ENCODE data around the gene C3orf22.

The C3orf22 gene

DNA sequence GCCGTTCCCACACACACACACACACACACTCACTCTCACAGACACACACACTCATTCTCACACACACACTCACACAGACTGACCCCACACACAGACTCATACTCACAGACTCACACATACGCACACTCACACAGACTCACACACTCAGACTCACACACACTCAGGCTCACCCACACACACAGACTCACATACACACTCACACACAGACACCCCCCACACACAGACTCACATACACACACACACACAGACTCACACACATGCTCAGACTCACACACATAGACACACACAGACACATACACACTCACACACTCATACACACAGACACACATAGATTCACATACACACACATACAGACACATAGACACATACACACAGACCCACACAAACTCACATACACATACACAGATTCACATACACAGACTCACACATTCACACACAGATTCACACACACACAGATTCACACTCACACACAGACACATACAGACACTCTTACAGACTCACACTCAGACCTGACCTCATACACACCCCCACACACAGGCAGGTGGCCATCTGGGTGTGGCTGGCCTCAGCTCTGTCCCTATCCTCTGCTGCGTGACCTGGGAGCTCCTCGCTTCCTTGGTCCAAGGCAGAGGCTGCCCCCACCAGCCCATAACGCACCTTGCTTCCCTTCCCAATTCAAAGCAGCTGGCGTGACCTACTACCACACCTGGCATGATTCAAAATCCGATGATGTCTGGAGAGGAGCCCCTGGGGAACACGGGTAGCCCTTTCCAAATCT lies 1.9 kb downstream of the C3orf22 start:
- DNase-seq: no peak

DNA sequence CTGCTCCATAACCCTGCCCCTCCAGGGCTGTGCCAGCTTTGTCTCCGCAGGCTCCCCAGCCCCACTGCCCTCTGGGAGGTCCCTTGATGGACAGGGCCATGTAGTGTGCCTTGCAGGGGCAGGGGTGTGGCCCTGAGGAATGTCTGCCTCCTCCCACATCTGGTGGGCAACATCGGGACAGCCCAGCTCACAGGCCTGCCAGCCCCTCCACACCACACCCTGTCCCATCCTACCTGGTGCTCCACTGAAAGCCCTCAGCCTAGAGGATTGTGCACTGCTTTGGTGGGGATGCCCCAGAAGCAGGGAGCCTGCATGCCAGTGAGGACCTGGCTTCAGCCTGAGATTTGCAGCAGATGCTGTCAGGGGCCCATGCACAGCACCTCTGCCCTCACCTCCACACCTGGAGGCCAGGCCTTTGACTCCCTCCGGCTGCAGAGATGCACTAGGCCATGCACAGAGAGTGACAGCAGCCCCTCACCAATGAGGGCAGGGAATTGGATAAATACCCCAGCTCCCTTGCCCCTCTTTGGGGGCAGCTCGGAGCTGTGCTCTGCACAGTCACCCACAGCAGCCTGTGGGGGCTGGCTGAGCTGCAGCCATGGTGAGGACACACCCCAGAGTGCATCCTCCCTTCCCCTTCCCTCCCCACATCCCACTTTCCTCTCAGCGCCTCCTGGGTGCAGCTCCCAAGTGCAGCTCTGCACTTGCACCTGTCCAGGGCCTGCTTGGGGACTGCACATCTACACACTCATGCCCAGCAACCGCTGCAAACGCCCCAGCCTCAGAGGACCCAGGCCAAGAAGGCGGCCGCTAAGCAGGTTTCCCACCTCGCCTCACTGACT lies 2.7 kb downstream of the C3orf22 start:
- DNase-seq: no peak

DNA sequence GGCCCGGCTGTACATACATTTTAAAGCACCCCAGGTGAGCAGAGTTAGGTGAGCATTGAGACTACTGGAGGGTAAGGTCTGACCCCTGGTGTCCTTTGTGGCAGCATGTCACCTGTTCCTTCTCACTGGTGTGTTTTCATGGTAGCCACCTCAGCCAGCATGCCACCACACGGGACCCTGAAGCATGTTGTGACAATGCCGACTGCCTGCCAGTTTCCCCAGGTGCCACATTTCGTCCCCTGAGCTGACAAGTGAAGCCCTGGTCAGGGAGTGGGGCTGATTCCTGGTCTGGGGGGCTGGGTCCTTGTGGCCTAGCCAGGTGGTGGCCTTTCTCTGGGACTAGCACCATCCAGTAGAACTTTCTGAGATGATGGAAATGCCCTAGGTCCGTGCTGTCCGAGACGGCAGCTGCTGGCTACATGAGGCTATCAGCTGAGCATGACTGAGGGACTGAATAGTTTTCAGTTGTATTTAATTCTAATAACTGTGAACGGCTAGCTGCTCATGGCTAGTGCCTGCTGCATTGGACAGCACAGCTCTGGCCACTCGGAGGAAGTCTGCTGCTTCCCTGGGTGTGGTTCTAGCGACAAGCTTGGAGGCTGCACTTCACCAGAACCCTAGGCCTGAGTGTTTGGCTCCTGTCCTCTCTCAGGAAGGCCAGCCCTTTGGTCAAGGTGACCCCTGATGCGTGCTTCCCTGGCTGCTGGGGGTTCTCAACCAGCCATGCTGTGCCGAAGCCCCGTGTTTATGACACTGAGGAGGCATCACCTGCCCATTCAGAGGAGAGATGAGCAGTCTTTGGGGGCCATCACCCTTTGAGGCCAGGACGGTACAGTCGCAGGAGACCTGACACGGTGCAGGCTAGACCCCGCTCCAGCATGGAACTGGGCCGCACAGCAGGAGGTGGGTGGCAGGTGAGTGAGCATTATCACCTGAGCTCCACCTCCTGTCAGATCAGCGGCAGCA lies 3.9 kb downstream of the C3orf22 start:
- no peak for DNase-seq

DNA sequence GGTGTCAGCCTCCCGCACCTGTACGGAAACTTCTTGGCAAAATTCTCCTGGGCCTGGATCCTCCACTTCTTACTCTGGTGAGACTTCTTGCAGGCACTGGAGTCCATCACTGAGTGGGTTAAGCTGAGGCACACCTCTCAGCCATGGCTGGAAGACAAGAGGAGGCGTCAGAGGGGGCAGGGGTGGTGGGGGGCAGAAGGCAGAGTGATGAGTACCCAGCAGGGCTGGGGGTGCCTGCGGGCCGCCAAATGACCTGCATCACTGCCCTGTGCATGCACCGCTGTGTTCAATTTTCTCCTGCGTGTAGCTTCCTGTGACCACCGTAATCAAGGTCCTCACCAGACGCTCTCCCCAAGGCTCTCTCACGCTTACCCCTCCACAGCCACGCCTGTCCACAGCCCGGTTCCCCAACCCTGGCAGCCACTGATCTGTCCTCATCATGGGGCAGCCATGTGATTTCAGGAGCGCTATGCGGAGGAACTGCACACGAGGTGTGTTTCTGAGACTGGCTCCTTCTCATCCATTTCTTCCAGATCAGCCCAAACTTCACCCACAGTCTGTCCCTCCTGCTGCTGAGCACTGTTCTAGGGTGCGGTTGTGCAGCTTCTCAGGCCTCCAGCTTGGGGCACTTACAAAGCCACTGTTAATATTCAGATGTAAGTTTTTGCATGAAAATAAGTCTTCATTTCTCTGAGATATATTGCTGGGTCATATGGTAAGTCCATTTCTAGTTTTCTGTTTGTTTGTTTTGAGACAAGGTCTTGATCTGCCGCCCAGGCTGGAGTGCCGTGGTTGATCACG lies 5.2 kb downstream of the C3orf22 start:
- no peak for DNase-seq

DNA sequence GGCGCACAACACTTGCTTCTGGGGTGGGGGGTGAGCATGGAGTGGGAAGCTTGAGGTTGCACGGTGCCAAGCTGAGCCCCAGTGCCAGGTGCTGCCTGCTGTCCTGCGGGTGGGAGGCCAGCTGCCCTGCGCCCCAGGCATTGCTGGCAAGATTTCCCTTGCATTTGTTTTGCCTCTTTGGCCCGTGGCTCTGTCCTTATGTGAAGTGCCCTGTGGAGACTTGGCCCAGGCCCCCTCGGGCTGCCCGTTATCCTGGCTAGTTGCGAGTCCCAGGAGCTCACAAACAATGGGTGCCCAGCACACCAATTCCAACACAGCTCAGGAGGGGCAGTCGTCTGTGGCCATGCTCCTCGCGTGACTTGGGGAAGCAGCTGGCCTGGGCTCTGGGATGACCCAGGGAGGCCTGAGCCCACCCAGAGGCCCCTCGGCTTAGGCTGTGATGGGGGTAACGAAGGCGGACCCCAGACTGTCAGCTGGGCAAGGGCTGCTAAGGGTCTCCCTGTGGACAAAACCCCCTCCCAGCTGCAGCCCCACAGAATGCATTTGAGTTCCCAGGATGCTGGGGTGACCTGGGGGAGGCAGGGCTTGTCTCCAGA lies 5.9 kb downstream of the C3orf22 start:
- no peak for DNase-seq

DNA sequence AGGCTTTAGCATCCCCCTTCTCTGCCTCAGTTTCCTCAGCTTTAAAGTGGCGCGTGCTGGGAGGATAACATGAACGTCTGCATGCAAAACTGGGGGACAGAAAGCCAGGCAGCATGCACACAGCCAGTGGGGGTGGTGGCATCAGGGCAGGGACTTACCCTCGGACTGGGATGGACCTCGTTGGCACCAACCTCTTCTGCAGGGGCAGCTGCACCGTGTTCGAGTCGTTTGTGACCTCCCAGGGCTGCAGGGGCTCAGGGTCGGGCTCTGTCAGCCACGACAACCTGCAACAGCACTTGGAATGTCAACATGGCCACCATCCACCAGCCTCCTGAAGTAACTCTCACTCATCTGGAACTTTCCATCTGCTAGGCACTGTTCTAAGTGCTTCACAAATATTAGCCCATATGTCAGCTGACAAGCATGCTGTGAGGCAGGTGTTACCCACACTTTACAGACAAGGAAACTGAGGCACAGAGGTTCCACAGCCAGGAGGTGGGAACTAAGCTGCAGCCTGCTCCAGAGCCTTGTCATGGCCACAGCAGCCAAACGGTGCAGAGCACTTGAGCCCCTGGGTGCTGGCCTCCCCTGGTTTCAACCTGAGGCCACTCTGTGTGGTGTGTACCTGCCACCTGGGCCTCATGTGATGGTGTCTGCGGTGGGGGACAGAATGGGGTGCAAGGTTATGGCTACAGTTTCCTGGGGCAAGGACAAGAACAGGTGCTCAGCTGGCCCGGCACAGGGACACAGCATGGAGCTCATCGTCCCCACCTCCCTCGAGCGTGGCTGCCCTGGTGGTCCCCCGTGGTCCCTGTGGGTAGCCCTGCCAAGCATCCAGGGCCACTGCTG lies 6.7 kb downstream of the C3orf22 start:
- DNase-seq: no peak

DNA sequence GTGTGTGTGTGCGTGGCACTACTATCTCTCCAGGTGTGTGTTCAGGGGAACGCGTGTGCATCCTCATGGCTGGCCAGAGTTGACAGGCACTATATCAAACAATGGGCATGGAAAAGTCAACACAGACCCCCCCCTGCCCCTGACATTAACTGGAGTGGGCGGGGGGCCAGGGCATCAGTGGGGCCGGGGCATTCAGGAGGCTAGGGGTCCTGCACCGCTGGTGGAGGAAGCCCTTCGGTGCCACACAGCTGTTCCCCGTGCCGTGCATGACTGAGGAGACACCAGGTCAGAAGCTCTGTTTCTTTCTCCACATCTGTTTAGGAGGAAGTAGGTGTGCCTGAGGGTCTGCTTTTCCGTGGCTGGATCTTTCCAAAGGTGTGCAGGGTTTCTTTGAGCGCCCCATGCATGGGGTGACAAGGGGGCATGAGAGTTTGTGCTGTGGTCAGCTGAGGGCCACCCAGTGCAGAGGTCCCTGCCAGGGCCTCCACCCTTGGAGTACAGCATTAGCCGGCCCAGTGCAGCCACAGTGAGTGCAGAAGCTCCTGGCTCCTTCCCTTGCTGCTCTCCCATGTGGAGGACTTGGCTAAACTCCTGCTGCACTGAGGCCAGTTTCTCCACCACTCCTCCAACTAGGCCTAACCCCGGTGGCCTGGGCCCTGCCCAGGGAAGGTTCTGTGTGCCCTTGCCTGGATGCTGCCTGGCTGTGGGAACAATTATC lies 7.5 kb downstream of the C3orf22 start:
- DNase-seq: no peak

DNA sequence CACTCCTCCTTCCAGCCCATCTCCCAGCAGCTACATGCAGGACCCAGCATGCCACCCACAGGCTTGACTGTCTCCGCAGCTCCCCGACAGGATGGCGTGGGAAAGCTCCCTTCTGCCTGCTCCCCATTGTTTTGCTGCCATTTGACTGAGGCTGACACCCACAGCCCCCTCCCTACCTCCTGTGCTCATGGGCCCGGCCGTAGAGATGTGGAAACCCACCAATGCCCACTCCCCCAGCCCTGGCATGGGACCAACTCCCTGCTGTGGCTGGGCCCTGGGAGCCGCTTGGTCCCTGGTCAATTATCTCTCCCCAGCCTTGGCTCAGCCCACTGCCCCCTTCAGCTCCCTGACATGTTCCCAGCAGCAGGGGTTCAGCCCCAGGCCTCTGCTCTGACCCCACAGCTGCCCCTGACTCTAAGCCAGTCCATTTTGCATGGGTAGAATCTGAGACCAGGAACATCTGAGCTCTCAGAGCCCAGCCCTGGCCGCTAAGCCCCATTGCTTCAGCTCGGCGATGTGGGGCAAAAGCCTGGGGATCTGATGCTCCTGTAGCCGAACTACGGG lies 8.2 kb downstream of the C3orf22 start:
- no peak for DNase-seq

DNA sequence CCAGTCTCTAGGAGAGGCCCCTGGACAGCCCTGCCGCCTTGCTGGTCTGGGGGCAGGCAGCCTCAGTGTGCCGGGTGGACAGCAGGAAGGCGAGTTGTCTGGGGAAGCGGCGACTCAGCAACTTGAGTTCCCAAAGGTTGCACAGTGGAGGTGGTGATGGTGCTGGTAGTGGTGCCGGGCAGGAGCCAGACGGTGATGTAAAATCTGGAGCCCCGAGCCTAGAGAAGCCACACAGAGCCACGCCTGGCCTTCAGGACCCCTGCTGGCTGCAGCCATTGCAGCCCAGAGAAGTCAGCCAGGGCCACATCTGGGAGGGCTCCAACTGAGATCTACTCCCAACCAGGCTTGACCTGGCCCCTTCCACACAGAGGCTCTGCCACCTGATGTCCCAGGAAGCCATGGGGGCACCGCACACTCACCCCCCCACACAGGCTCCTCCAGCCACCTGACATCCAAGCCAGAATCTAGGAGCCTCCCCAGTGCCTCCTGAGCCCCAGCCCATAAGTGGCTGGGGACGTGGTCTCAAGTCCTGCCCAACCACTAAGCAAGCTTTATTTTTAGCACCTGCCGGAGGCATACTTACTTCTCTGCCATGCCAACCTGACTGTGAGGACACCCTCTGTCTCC lies 8.8 kb downstream of the C3orf22 start:
- no peak for DNase-seq

DNA sequence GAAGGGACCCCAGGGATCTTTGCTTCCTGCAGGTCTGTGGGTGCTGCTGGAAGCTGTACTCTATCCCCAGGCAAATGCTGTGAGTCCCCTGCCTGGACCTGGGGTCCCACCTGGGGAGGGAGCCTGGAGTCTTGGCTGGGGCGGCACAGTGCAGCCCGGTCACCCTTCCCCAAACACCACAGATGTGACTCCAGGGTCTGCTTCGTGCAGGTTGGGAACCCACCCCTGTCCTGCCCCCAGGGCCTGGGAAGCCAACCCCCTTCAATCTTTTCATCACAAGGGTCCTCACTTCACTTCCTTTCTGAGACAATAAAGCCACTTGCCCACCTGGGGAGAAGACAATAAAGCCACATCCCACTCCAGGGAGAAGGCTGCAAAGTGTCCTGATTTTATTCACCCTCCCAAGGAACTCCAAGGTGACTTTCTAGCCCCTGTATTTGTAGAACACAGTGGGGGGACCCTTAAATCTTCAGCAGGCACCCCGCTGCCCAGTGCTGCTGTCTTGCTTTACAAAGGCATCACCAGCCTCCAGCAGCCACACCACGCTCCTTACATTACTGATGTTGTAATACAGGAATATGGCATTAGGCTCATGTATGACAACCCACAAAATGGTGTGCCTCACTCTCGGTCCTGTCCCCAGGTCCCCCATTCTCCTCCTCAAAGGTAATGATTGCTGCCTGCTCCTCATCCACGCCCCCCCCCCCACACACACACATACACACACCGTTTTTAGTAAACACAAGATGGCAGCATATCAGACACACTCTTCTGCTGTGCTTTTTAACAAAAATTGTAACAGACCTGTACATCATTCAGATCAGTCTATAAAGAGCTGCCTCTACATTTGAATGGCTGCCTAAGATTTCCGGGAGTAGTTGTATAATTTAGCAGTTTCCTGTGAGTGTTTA lies 9.9 kb downstream of the C3orf22 start:
- no peak for DNase-seq

DNA sequence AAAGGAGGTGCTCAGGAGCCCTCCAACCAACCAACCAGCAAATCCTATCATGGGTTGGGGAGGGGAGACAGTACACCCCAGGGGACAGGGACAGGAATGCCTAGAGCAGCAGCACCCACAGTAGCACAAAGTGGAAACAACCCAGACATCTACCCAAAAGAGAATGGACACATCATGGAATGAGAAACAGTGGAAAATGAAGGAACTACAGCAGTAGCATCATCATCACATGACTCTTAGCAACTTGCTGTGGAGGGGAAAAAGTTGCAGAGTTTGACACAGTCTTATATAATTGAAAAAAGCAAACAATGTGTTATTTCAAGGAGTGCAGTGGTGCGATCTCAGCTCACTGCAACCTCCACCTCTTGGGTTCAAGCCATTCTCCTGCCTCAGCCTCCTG lies 11.0 kb downstream of the C3orf22 start:
- no peak for DNase-seq

DNA sequence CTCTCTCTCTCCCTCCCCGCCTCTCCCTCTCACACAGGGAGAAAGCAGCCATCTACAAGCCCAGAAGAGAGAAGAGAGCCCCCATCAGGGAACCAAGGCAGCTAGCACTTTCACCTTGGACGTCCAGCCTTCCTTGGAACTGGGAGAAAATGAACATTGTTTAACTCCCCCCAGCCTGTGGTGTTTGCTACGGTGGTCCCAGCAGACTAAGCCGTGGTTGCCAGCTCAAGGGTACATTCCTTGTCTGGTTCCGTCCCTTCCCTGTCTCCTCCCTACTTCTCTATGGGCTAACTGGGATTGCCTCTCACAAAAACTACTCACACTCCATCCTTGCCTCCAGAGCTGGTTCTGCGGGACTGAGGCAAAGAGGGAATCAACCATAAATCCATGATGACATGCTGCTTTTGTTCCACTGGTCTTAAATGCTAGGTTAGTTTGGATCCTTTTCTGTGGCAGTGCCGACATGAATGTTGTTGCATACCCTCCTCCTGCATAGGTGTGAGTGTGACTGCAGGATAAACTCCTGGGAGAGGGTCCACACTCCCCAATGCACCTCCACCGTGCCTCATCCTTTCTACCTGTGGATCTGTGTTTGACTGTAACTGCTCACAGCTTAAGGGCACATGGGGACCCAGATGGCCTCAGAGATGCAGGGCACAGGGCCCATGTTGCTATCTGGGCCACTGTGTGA lies 12.0 kb downstream of the C3orf22 start:
- DNase-seq: no peak

DNA sequence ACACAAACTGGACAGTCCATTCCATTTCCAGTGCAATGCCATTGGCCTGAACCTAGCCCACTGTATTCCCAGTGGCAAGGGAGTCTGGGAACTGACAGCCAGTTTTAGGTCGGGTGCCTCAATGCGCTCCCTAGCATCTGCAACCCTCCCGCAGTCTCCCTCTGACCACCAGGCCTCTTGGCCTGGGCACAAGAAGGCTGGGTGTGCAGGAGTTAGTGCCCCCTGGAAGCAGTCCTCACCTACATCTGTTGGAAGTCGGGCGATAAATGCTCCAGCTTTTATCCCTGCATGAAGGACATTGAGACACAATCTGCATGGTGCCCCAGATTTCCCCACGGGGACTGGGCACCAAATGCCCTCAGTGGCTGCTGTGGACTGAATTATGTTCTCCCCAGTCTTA lies 12.7 kb downstream of the C3orf22 start:
- DNase-seq: no peak

DNA sequence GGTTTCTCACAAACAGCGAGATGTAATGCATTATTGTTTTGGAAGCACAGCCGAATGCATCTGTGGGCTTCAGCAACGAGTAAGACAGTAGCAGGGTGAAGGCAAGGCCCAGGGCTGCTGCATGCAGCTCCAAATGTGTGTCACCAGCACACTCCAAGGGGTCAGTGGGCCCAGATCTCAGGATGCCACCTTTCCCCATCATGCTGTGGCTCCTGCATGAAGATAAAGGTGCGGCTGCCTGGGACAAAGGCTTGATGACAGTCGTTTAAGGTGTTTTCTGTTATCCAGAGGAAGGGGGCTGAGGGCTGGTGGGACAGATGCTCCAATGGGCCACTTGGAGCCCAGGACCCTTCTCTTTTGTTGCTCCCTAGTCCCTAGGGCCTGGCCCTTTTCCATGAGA lies 13.2 kb downstream of the C3orf22 start:
- no peak for DNase-seq

DNA sequence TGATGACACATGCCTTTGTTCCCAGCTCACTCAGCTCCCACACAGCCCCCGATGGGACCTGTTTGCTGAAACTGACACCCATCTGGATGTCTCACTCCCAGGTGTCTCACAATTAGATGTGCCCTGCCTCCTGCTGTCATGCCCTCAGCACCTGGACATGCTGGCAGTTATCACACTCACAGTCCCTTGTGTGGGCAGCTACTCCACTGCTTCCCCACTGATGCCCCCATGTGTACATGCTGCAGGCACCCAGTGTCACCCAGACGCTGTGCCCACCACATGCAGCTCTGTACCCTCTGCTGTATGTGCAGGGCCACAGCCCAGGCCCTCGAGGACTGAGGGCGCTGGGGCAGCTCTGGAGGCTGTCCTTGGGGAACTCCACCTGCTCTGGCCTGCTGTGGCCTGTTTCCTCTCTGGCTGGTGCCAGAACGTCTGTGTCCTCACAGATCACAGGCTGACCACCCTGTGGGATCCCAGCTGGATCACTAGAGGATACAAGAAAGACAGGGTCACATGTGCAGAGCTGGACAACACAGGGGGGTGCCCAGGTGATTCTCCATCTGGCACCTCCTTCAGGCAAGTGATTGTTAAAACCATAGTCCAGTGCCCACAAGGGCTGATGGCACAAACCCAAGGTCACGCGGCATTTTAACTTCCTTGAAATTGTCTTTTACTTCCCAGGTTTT lies 14.0 kb downstream of the C3orf22 start:
- no peak for DNase-seq

DNA sequence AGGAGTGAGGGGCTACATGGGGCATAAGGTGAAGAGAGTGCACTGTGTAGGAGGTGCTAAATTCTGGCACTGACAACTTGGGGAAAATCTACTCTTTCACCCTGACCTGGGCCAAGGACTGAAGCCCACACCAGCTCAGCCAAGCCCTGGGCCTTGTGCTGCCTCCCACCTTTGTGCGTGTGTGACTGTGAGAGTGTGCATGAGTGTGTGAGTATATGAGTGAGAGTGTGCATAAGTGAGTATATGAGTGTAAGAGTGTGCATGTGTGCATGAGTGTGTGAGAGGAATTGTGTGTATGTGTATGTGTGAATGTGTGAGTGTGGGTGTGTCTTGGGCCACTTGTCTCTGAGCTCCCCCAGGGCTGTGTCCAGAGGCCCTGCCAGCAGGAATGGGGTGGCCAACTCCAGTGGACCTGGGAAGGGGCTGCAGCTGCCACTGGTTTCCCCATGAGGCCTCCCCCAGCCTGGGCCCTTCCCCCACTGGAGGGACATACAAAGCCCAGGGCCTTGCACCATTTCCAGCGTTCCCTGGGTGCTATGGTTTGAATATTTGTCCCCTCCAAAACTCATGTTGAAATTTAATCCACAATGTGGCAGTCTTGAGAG lies 15.2 kb downstream of the C3orf22 start:
- DNase-seq: no peak

All from stimulated activated CD4-positive, alpha-beta T cell treated with anti-CD3 and anti-CD28 coated beads, Interleukin-4, amount 100 ng/mL, for 1 hour (primary cell).